Stimulated activated CD4-positive, alpha-beta T cell treated with anti-CD3 and anti-CD28 coated beads, Interleukin-1b, Interleukin-23, amount 100 ng/mL, for 48 hours (primary cell): ENCODE data around the gene CCDC170.

ENCODE experiments used
- DNase-seq: peaks from one replicate; pipeline ENCODE4 v3.0.0-alpha.2; 2020

CCDC170 gene

DNA sequence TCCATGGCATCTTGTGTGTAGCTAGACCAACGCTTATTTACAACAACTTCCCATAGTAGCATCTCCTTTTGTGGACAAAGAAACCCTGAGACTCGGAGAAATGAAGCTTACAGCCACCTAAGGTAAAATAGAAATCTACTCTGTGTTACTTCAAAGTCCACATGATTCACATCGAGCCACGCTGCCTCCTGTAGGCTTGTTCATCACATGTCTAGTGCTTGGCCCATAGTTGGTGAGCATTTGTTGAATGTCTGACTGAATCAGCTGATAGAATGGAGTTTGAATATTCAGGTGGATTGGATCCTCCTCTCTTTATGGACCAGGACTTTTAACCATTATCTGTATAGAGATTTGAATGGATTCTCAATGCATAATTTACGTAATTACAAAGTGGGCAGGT is 130.7 kb downstream of the CCDC170 start:
- DNase-seq, result no peak

- no peak for DNase-seq
These were observed 131.2 kb downstream of the CCDC170 start for GRCh38 chr6:151624900-151625536.

DNA sequence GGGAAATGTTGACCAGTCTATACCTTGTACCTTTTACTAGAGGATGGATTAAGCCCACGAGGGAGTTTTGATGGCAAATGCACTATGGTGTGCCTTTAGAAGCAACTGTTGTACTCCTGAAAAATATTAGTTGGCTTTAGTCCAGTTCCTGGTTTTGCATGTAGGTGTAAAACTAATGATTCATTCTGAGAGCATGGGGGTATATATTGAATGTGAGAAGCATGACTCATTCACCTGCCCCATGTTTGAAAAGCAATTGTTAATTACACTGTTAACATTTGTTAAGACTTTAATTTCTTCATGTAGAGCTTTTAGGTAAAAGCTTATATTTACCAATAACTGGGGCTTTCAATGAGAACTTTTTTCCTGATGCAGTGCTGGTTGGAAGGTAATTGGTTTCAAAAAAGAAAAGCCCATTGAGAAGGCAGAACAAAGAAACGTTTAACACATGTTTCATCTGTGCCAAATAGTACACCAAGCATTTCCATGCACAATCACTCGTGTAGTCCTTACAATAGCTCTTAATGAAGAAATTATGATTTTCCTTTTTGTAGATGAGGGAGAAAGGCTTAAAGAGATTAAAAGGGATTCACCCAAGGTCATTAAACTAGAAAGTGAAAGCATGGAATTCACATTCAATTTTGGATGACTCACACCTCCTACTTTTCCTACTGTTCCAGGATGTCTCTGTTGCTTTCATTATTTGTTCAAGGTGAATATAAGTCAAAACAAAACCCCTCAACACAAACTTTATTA is 134.1 kb downstream of the CCDC170 start:
- DNase-seq, result no peak

DNA sequence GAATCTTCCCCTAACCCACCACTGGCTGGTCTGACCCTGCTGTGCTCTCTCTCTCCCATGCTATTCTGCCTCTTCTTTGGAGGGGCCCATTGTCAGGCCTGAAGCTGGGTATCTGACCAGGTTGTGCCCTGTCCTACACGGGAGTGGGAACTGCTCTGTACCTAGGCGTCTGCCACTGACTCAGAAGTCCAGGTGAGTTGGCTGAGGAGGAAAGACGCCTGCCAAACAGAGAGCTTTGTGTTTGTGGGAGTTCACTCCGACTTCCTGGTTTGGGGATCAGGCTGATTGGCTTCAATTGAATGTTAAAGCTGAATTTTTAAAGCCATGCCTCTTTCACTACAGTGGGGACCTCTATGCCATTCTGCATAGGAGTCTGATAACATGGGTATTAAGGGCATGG is 136.0 kb downstream of the CCDC170 start:
- no peak for DNase-seq

- no peak for DNase-seq
These were observed 136.6 kb downstream of the CCDC170 start for GRCh38 chr6:151630387-151630786.

GRCh38 chr6:151630991-151631655 is 137.3 kb downstream of the CCDC170 start:
- no peak for DNase-seq

DNA sequence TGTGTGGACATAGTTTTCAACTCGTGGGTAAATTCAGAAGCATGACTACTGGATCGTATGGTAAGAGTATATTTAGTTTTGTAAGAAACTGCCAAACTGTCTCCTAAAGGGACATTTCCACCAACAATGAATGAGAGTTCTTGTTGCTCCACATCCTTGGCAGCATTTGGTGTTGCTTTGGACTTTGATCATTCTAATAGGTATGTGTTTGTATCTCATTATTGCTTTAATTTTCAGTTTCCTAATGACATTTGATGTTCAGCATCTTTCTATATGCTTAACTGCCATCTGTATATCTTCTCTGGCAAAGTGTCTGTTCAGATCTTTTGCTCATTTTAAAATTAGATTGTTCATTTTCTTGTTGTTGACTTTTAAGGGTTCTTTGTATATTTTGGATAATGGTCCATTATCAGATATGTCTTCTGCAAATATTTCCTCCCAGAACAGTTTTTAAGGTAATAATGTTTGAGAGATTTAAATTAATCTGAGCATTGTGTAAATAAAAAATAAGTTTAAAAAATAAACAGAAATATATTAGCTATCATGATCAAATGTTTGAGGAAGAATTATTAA is 138.7 kb downstream of the CCDC170 start:
- no peak for DNase-seq

DNA sequence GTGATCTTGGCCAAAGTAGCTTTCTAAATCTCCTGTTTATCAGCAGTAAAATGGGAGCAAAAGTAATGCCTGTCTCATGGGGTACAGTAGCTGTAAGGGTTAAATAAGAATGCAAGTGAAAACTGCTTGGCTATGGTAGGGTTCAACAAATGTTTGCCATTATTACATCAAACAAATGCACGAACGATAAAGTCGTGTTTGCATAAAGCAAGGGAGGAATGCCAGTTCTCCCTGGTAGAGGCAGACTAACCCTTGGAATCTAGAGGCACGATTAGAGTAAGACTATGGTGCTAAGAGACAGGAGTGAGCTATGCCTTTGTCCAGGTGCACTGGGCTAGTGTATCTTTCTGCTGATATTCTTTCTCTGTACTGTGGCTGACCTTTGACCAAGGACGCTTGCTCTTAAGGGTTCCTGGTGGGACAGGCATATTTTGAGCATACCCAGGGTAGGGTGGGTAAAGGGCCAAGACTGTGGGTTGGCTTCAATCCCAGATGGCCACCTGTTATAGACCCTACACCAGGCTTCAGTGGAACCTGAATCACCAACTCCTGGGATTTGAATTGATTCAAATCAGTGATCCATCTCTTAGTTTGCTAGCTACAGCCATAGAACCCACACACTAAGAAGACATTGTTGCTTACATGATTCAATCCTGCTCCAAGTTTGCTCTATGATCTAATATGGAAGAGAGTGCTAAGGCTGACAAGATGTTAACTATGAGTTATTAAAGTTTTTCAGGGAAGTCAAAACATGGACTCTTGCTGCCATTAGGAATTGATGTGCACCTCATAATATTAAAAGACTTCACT is 139.9 kb downstream of the CCDC170 start:
- DNase-seq, result no peak

GRCh38 chr6:151634336-151634720 is 140.5 kb downstream of the CCDC170 start:
- DNase-seq, result no peak

- no peak for DNase-seq
These were observed 141.9 kb downstream of the CCDC170 start for GRCh38 chr6:151635741-151636140.

GRCh38 chr6:151637814-151638213 is 144.0 kb downstream of the CCDC170 start:
- DNase-seq, result no peak

- no peak for DNase-seq
These were observed 145.9 kb downstream of the CCDC170 start for GRCh38 chr6:151639750-151640149.

DNA sequence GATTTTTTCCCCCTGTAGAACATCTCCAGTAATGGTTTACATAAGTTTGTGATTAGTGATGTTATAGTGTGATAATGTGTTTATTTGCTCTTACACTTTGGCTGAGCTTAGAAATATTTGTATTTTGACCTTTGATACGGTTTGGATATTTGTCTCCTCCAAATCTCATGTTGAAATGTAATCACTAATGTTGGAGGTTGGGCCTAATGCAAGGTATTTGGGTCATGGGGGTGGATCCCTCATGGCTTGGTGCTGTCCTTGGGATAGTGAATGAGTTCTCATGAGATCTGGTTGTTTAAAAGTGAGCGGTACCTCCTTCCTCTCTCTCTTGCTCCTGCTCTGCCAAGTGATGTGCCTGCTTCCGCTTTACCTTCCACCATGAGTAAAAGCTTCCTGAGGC is 147.2 kb downstream of the CCDC170 start:
- no peak for DNase-seq

DNA sequence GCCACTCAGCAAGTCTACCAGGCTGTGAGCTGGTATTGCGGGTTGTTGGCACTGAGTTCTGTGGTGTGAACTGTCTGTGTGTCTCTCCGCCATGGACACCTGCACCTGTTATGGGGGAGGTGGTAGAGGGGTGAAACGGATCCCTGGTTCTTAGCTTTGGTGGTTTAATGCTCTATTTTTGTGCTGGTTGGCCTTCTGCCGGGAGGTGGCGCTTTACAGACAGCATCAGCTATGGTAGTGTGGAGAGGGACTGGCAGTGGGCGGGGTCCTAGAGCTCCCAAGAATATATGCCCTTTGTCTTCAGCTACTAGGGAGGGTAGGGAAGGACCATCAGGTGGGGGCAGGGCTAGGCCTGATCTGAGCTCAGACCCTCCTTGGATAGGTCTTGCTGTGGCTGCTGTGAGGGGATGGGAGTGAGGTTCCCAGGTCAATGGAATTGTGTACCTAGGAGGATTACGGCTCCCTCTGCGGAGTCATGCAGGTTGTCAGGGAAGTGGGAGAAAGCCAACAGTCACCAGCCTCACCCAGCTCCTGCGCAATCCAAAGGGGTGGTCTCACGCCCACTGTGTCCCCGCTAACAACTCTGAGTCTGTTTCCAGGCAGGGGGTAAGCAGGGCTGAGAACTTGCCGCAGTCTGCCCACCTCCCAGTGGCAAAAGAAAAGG is 154.3 kb downstream of the CCDC170 start:
- peak; percentile 10 for DNase-seq

- no peak for DNase-seq
These were observed 156.0 kb downstream of the CCDC170 start for GRCh38 chr6:151649835-151650234.

DNA sequence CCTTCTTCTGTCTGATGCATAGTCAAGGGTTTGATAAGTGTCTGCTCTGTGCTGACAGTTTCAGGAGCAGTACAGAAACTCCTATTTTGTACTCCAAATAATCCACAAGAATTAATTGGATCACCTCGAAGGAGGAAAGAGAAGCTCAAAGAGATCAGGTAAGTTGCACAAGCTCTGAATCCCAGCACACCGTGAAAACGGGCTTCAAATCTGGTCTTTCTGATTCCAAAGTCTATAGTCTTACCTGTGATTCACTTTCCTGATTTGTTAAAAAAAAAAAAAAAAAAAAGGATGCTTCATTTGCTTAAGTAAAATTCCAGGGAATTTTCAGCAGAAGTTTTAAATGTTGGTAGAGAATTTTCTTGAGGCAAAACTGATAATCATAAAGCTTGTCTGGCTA is 157.8 kb downstream of the CCDC170 start:
- no peak for DNase-seq

DNA sequence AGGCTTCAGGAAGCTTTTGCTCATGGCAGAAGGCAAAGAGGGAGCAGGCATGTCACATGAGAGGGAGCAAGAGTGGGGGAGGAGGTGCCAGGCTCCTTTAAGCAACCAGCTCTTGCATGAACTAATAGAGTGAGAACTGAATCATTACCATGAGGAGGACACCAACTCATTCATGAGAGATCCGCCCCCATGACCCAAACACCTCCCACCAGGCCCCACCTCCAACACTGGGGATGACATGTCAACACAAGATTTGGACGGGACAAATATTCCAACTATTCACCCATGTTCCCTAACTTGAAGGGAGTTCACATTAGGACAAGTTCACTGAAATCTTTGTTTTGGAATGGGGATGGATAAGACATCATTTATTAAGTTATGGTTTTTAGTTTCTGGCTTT is 158.5 kb downstream of the CCDC170 start:
- no peak for DNase-seq

DNA sequence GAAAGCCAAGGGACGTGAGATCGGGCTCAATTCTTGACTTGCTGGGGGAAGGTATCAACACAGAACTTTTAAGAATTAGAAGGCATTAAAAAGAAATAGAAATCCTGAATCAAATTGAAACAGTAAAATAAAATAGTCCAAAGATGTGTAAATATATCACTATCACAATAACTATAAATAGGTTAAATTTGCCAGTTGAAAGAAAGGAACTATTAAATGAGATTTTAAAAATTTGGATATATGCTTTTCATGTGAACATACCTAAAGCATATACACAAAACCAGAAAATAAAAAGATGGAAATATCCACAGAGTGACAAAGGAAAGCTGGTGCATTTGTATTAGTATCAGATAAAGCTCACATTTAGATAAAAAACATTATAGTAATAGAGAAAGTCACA is 161.3 kb downstream of the CCDC170 start:
- DNase-seq, result no peak

DNA sequence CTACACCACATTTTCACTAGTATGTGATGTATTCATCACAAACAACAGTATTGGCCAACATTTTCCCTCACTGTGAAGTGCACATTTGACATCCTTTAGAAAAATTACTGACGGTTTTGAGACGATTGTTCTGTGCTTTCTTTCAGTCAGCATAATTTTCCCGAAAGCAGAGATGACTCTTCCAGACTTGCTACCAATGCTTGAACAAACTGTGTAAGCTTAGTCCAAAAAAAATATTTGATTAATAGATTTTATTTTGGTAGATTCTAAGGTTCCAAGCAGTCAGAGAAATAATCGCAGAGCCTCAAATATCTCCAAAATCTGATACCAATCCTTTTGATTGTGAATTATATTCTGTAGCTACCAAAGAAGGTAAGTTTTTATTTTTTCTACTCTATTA is 162.6 kb downstream of the CCDC170 start:
- no peak for DNase-seq

- DNase-seq, result no peak
These were observed 164.3 kb downstream of the CCDC170 start for GRCh38 chr6:151658091-151658490.

- DNase-seq, result no peak
These were observed 165.4 kb downstream of the CCDC170 start for GRCh38 chr6:151659212-151659611.

DNA sequence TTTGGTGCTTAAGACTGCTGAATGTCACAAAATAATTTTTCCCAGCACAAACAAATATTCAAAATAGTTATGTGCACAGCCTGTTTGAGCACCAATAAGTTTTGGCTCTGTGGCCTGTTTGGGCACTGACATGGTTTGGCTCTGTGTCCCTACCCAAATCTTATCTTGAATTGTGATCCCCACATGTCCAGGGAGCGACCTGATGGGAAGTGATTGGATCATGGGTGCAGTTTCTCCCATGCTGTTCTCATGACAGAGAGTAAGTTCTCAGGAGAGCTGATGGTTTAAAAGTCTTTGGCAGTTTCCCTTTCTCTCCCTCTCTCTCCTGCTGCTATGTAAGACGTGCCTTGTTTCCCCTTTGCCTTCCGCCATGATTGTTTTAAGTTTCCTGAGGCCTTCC is 167.7 kb downstream of the CCDC170 start:
- no peak for DNase-seq
